ENCODE results near the gene ALAS1. TPM values are rescaled to one million over a fixed set of nuclear protein-coding genes. Genes with fewer than 3 reads are reported as not detected.

ALAS1 gene
- total and polyA plus RNA-seq, 2 donors (not counting 3 experiments of a cell fraction or from before 2014, with no cell fraction given), result 45.1 to 72.1 TPM

- H3K4me3 ChIP-seq (replicated peaks in 1 of 3; ENCODE audit: insufficient read depth in 1 of 3, low read depth in 1 of 3, low read length in 3 of 3), result no peak overlapping the region
- dilution Hi-C loops (cut with MboI; ENCODE audit: extremely low pct_ligation_motif_present, low sequenced_read_pairs) (no loop called here), intact Hi-C loops (cut with micrococcal nuclease) (no loop called here)
- H3K9me3 ChIP-seq (replicated peaks; ENCODE audit: control insufficient read depth, insufficient read depth, low read length), result no peaks in the 10 kb centered on the region
- H3K79me2 ChIP-seq (ENCODE audit: control insufficient read depth, insufficient read depth, low read length), result no peaks in the 10 kb centered on the region
- H3K4me1 ChIP-seq (ENCODE audit: control insufficient read depth, extremely low read depth, insufficient read depth, low read length), result no peaks in the 10 kb centered on the region
- no peaks in the 10 kb centered on the region for H4K20me1 ChIP-seq (replicated peaks; ENCODE audit: control insufficient read depth, extremely low read depth, insufficient read depth, low read length)
- ChIA-PET CTCF (interaction anchor here (1.5 kb wide), 1 partner anchor 9 kb away, joined by 4 read pairs; no protein-coding TSS in a partner anchor), POLR2A (no interaction called here)
- no peak overlapping the region for H2AFZ ChIP-seq (ENCODE audit: low read depth, low read length)
- no peak for TF ChIP-seq GATA2 (IDR thresholded peaks at IDR 0.05; ENCODE audit: insufficient read depth, insufficient read length, low read depth, low read length)
- TF ChIP-seq POLR2AphosphoS5 (IDR thresholded peaks at IDR 0.05; ENCODE audit: insufficient read depth, low read depth, low read length), result no peak
- no peak for TF ChIP-seq FOS (IDR thresholded peaks at IDR 0.05; ENCODE audit: borderline replicate concordance, insufficient read depth, low read length)
- TF ChIP-seq JUN (IDR thresholded peaks at IDR 0.05; ENCODE audit: borderline replicate concordance, insufficient read depth, insufficient read length, low read depth), result no peak
- no peak for TF ChIP-seq EZH2 (IDR thresholded peaks at IDR 0.05; ENCODE audit: borderline replicate concordance, low read depth, low read length, severe bottlenecking)
- no peak for TF ChIP-seq MAX (IDR thresholded peaks at IDR 0.05; ENCODE audit: insufficient read depth, insufficient read length)
- TF ChIP-seq MYC (IDR thresholded peaks at IDR 0.05; ENCODE audit: low read depth, low read length), result no peak
- TF ChIP-seq POLR2A (IDR thresholded peaks at IDR 0.05; ENCODE audit: low read depth, low read length), result no peak
- TF ChIP-seq CTCF (IDR thresholded peaks at IDR 0.05; ENCODE audit: extremely low read depth in 1 of 2, insufficient read depth in 1 of 2, low read depth in 1 of 2, low read length in 2 of 2), result no peak
- DNase-seq (ENCODE audit: low read depth, low spot score), result no peak
- peaks cover 37 to 59% of the 10 kb centered on the region in 2 experiments for H3K36me3 ChIP-seq (ENCODE audit: control insufficient read depth in 2 of 2, extremely low read depth in 1 of 2, insufficient read depth in 2 of 2, low read length in 2 of 2)
- no peaks in the 10 kb centered on the region for H3K9me1 ChIP-seq (replicated peaks; ENCODE audit: control insufficient read depth, extremely low read depth, insufficient read depth, low read length)
- H3K27ac ChIP-seq (ENCODE audit: insufficient read depth, low read depth, low read length), result no peak overlapping the region
- no TSS peak for BruUV-seq (replicated peaks)
- H3K9ac ChIP-seq (replicated peaks; ENCODE audit: extremely low read depth, insufficient read depth, low read length), result no peak overlapping the region
- FAIRE-seq, result no peak
- H3K4me2 ChIP-seq (ENCODE audit: insufficient read depth, low read length), result no peak overlapping the region
- H3K27me3 ChIP-seq (ENCODE audit: control insufficient read depth in 2 of 2, insufficient read depth in 2 of 2, low read length in 2 of 2), result no peaks in the 10 kb centered on the region
Observed at GRCh38 chr3:52210550-52211046, 12.6 kb downstream of the ALAS1 start.
